ENCODE measurements around the gene IFITM10. TPM values are rescaled to one million over a fixed set of nuclear protein-coding genes. Genes with fewer than 3 reads are reported as not detected.

IFITM10 gene
- total and polyA plus RNA-seq, 10 of the 15 experiments (the other 5 are each of a cell fraction or from before 2014, with no cell fraction given): 0.04 to 0.27 TPM; not detected in 8

- H3K4me3 ChIP-seq: no peak overlapping the region
- H3K27me3 ChIP-seq (replicated peaks in 1 of 2; ENCODE audit: control insufficient read depth in 2 of 2, insufficient read depth in 2 of 2, low read length in 1 of 2): no peaks in the 10 kb centered on the region
These were observed 22.1 kb upstream of the IFITM10 start for GRCh38 chr11:1772270-1773130.

GRCh38 chr11:1771700-1772099 lies 21.3 kb upstream of the IFITM10 start:
- Histone ChIP-seq H3K4me3 (no peak overlapping the region), H3K9me3 (replicated peaks; ENCODE audit: control insufficient read depth, insufficient read depth, low read length) (no peaks in the 10 kb centered on the region), H2AFZ (ENCODE audit: control insufficient read depth, low read depth, low read length) (no peak overlapping the region), H3K79me2 (ENCODE audit: control insufficient read depth, insufficient read depth, low read length) (no peaks in the 10 kb centered on the region), H3K27me3 (replicated peaks in 1 of 2; ENCODE audit: control insufficient read depth in 2 of 2, insufficient read depth in 2 of 2, low read length in 1 of 2) (no peaks in the 10 kb centered on the region), H3K36me3 (ENCODE audit: control insufficient read depth in 2 of 2, insufficient read depth in 2 of 2, low read length in 1 of 2) (no peaks in the 10 kb centered on the region), H4K20me1 (ENCODE audit: control insufficient read depth, insufficient read depth) (no peaks in the 10 kb centered on the region), H3K4me1 (ENCODE audit: control insufficient read depth, insufficient read depth, low read length) (peaks cover 9% of the 10 kb centered on the region), H3K4me2 (ENCODE audit: control insufficient read depth, insufficient read depth) (no peak overlapping the region), H3K27ac (ENCODE audit: control insufficient read depth, insufficient read depth) (no peak overlapping the region), H3K9ac (ENCODE audit: control insufficient read depth, insufficient read depth, low read length) (no peak overlapping the region)
- ATAC-seq (no peak), FAIRE-seq (no peak), DNase-seq (ENCODE audit: low read depth, low spot score) (no peak)
- TF ChIP-seq TCF12 (IDR thresholded peaks at IDR 0.05; ENCODE audit: low read depth, low read length) (no peak), CEBPZ (IDR thresholded peaks at IDR 0.05; ENCODE audit: low read depth, low read length) (no peak)
- ChIA-PET RAD21 (ENCODE audit: unreplicated experiment) (no interaction called here), POLR2A (no interaction called here), SMC1A (ENCODE audit: uncharacterized antibody, unreplicated experiment) (no interaction called here), CTCF (interaction anchor here (1.1 kb wide), 1 partner anchor 77 kb away, joined by 3 read pairs; no protein-coding TSS in a partner anchor)
- BruUV-seq (replicated peaks): no TSS peak
- intact Hi-C loops (cut with micrococcal nuclease; ENCODE audit: unreplicated experiment): no loop called here
- 49% methylated on average over 6 of the region's 6 CpGs for WGBS (ENCODE audit: insufficient coverage, insufficient replicate concordance, low lambda C conversion rate, missing lambda C conversion rate)
- in situ Hi-C loops (cut with MboI): no loop called here

More at GRCh38 chr11:1772270-1773130, 22.1 kb upstream of the IFITM10 start:
- CTCF ChIA-PET: no interaction called here
- 1% methylated on average over 11 of the region's 15 CpGs for WGBS (ENCODE audit: insufficient coverage, insufficient replicate concordance, low lambda C conversion rate, missing lambda C conversion rate)
- intact Hi-C loops (cut with micrococcal nuclease; ENCODE audit: unreplicated experiment): no loop called here
- RAD21 ChIA-PET (ENCODE audit: unreplicated experiment): no interaction called here
- POLR2A ChIA-PET: no interaction called here
- H3K4me2 ChIP-seq (ENCODE audit: control insufficient read depth, insufficient read depth): no peak overlapping the region
- no peaks in the 10 kb centered on the region for H3K36me3 ChIP-seq (ENCODE audit: control insufficient read depth in 2 of 2, insufficient read depth in 2 of 2, low read length in 1 of 2)
- ATAC-seq: peak; percentile 72
- in situ Hi-C loops (cut with MboI): no loop called here
- DNase-seq (ENCODE audit: low read depth, low spot score): no peak
- TF ChIP-seq SUPT20H (IDR thresholded peaks at IDR 0.05; ENCODE audit: borderline replicate concordance, control insufficient read depth, low read depth, low read length) (no peak), BACH1 (IDR thresholded peaks at IDR 0.05; ENCODE audit: borderline replicate concordance) (peak; percentile 99), IKZF2 (IDR thresholded peaks at IDR 0.05) (0 out of 4 replicates have a peak, but pooled peaks of 1 of the 2 experiments have one; percentile 10), SRF (IDR thresholded peaks at IDR 0.05; ENCODE audit: low read depth in 2 of 2, low read length in 2 of 2) (0 out of 4 replicates have a peak, but pooled peaks of 1 of the 2 experiments have one; percentile 9)
- H3K9ac ChIP-seq (ENCODE audit: control insufficient read depth, insufficient read depth, low read length): no peak overlapping the region; the same call in 1 of the 2 replicates
- peaks cover 9% of the 10 kb centered on the region for H3K4me1 ChIP-seq (ENCODE audit: control insufficient read depth, insufficient read depth, low read length)
- no peaks in the 10 kb centered on the region for H4K20me1 ChIP-seq (ENCODE audit: control insufficient read depth, insufficient read depth)
- peak overlapping the region; percentile 34 for H2AFZ ChIP-seq (ENCODE audit: control insufficient read depth, low read depth, low read length)
- H3K9me3 ChIP-seq (replicated peaks; ENCODE audit: control insufficient read depth, insufficient read depth, low read length): no peaks in the 10 kb centered on the region
- H3K79me2 ChIP-seq (ENCODE audit: control insufficient read depth, insufficient read depth, low read length): no peaks in the 10 kb centered on the region
- SMC1A ChIA-PET (ENCODE audit: uncharacterized antibody, unreplicated experiment): no interaction called here
- FAIRE-seq: peak; percentile 44
- BruUV-seq (replicated peaks): no TSS peak
- no peak overlapping the region for H3K27ac ChIP-seq (ENCODE audit: control insufficient read depth, insufficient read depth)

All from GM12878 (cell line).